ENCODE data around the gene RANBP17. TPM values are rescaled to one million over a fixed set of nuclear protein-coding genes. Genes with fewer than 3 reads are reported as not detected.

Gene RANBP17
- total and polyA plus RNA-seq, 2 experiments from 2014 or later = 43.8 to 53.1 TPM

- no peak for DNase-seq (ENCODE audit: low spot score)
- H3K27ac Mint-ChIP-seq = no peak overlapping the region
- ATAC-seq = no peak
- no peak overlapping the region for H3K4me3 ChIP-seq
- peaks cover 18% of the 10 kb centered on the region for H3K36me3 Mint-ChIP-seq (ENCODE audit: low read depth)
- H4K20me1 ChIP-seq (replicated peaks; ENCODE audit: insufficient read depth) = peaks cover 18% of the 10 kb centered on the region; the same call in 1 of the 2 replicates
- no peak overlapping the region; the same call in 1 of the 2 replicates for H3K27ac ChIP-seq (ENCODE audit: low read depth)
- H3K79me2 ChIP-seq (replicated peaks; ENCODE audit: insufficient read depth) = peaks cover 81% of the 10 kb centered on the region
- H2AFZ ChIP-seq = no peak overlapping the region
- H3K27me3 Mint-ChIP-seq (ENCODE audit: insufficient read depth, low read depth, poor library complexity) = peaks cover 11% of the 10 kb centered on the region
- no peaks in the 10 kb centered on the region for H3K36me3 ChIP-seq (ENCODE audit: insufficient read depth)
- H3K4me2 ChIP-seq = no peak overlapping the region
- H3K9me3 Mint-ChIP-seq = peaks cover 16% of the 10 kb centered on the region
- H3K9me2 ChIP-seq (ENCODE audit: insufficient read depth) = no peaks in the 10 kb centered on the region
- TF ChIP-seq ETS1 (IDR thresholded peaks at IDR 0.05) = no peak
- peaks cover 41% of the 10 kb centered on the region for H3K4me1 ChIP-seq (ENCODE audit: insufficient read depth)
- H3K27me3 ChIP-seq (ENCODE audit: insufficient read depth) = peaks cover 11% of the 10 kb centered on the region
- no peak overlapping the region for H3K4me3 Mint-ChIP-seq
- peaks cover 5% of the 10 kb centered on the region; the same call in 1 of the 2 replicates for H3F3A ChIP-seq (replicated peaks; ENCODE audit: low read depth)
- H3K4me1 Mint-ChIP-seq = peaks cover 41% of the 10 kb centered on the region
Observed at GRCh38 chr5:170865622-170866021, 3.8 kb downstream of the RANBP17 start.

GRCh38 chr5:170867825-170868224, 6.0 kb downstream of the RANBP17 start:
- ATAC-seq (no peak), DNase-seq (ENCODE audit: low spot score) (no peak)
- Histone ChIP-seq H3K4me3 (no peak overlapping the region), H3K4me1 (ENCODE audit: insufficient read depth) (peaks cover 40% of the 10 kb centered on the region), H3K4me2 (peak overlapping the region; percentile 66), H3K79me2 (replicated peaks; ENCODE audit: insufficient read depth) (peaks cover 100% of the 10 kb centered on the region), H3F3A (replicated peaks; ENCODE audit: low read depth) (no peaks in the 10 kb centered on the region), H4K20me1 (replicated peaks; ENCODE audit: insufficient read depth) (peaks cover 15% of the 10 kb centered on the region; the same call in 1 of the 2 replicates), H3K27ac (ENCODE audit: low read depth) (no peak overlapping the region), H2AFZ (no peak overlapping the region), H3K36me3 (ENCODE audit: insufficient read depth) (no peaks in the 10 kb centered on the region), H3K9me2 (ENCODE audit: insufficient read depth) (no peaks in the 10 kb centered on the region), H3K27me3 (ENCODE audit: insufficient read depth) (peaks cover 8% of the 10 kb centered on the region)
- H3K4me1 Mint-ChIP-seq = peaks cover 36% of the 10 kb centered on the region
- H3K9me3 Mint-ChIP-seq = peaks cover 21% of the 10 kb centered on the region
- no peak overlapping the region for H3K27ac Mint-ChIP-seq
- H3K36me3 Mint-ChIP-seq (ENCODE audit: low read depth) = peaks cover 23% of the 10 kb centered on the region
- no peak overlapping the region for H3K4me3 Mint-ChIP-seq
- peaks cover 6% of the 10 kb centered on the region for H3K27me3 Mint-ChIP-seq (ENCODE audit: insufficient read depth, low read depth, poor library complexity)
- TF ChIP-seq NANOG (IDR thresholded peaks at IDR 0.05; ENCODE audit: borderline replicate concordance) (no peak), CTCF (conservative IDR thresholded peaks at IDR 0.05; ENCODE audit: low read depth in 2 of 2) (no peak), EZH2phosphoT487 (IDR thresholded peaks at IDR 0.05; ENCODE audit: unreplicated experiment) (no peak), CREB1 (CRISPR knock-in tag; IDR thresholded peaks at IDR 0.05; ENCODE audit: low read depth) (no peak), ZNF331 (CRISPR knock-in tag; IDR thresholded peaks at IDR 0.05; ENCODE audit: low read depth) (no peak), ZNF462 (CRISPR knock-in tag; IDR thresholded peaks at IDR 0.05) (no peak), ETS1 (IDR thresholded peaks at IDR 0.05) (no peak), ZNF114 (CRISPR knock-in tag; IDR thresholded peaks at IDR 0.05) (no peak), EZH2 (IDR thresholded peaks at IDR 0.05; ENCODE audit: low read depth, unreplicated experiment) (no peak), POLR2AphosphoS5 (IDR thresholded peaks at IDR 0.05; ENCODE audit: low read depth) (no peak)

Measured in GM23338 (cell line).